MM.1S (cell line): ENCODE measurements around the gene FAM131A.
"Not testable (repeated sequence)": the region's sequence is repeated elsewhere in the genome, so short reads cannot be mapped to it uniquely, and the experiment has no call there.

Experiments
- DNase-seq: peaks from one replicate; pipeline ENCODE4 v3.0.0-alpha.2; 2015
- H2AFZ ChIP-seq: fragments of 300-600 bp; sonication (generic); 2 replicates; pipeline ENCODE4 v1.6.0; 2016; ENCODE audit warnings: antibody characterized with exemption, low read length
- H3F3A ChIP-seq: fragments of 300-600 bp; sonication (generic); 2 replicates; pipeline ENCODE4 v1.6.1; 2016; ENCODE audit warnings: mild to moderate bottlenecking, antibody characterized with exemption, low read length, moderate library complexity, mixed read lengths; ENCODE audit not compliant: insufficient read depth
- H3K27ac ChIP-seq: fragments of 300-600 bp; sonication (generic); 2 replicates; pipeline ENCODE4 v1.5.1; 2016; ENCODE audit warnings: mild to moderate bottlenecking, low read length
- H3K27me3 ChIP-seq: fragments of 300-600 bp; sonication (generic); replicated peaks from 2 replicates; pipeline ENCODE4 v1.6.0; 2016; ENCODE audit warnings: low read length; ENCODE audit not compliant: insufficient read depth
- H3K36me3 ChIP-seq: fragments of 300-600 bp; sonication (generic); replicated peaks from 2 replicates; pipeline ENCODE4 v1.6.1; 2016; ENCODE audit warnings: mild to moderate bottlenecking, low read length, mixed read lengths; ENCODE audit not compliant: insufficient read depth
- H3K4me1 ChIP-seq: fragments of 300-600 bp; sonication (generic); 2 replicates; pipeline ENCODE4 v1.6.1; 2016; ENCODE audit warnings: low read length, mixed read lengths
- H3K4me2 ChIP-seq: fragments of 300-600 bp; sonication (generic); 2 replicates; pipeline ENCODE4 v1.6.0; 2016; ENCODE audit warnings: low read depth, low read length
- H3K4me3 ChIP-seq: fragments of 300-600 bp; sonication (generic); 2 replicates; pipeline ENCODE4 v1.5.1; 2016; ENCODE audit warnings: low read length, mixed read lengths
- H3K79me2 ChIP-seq: fragments of 300-600 bp; sonication (generic); 2 replicates; pipeline ENCODE4 v1.6.1; 2016; ENCODE audit warnings: mixed run types, low read length, mixed read lengths
- H3K9ac ChIP-seq: fragments of 300-600 bp; sonication (generic); 2 replicates; pipeline ENCODE4 v1.6.1; 2016; ENCODE audit warnings: low read length, mixed read lengths
- H3K9me2 ChIP-seq: fragments of 300-600 bp; sonication (generic); replicated peaks from 2 replicates; pipeline ENCODE4 v1.6.1; 2016; ENCODE audit warnings: mild to moderate bottlenecking, low read length, mixed read lengths; ENCODE audit not compliant: insufficient read depth
- H3K9me3 ChIP-seq: fragments of 300-600 bp; sonication (generic); replicated peaks from 2 replicates; pipeline ENCODE4 v1.6.1; 2016; ENCODE audit warnings: mild to moderate bottlenecking, low read length, mixed read lengths; ENCODE audit not compliant: insufficient read depth
- H4K20me1 ChIP-seq: fragments of 300-600 bp; sonication (generic); 2 replicates; pipeline ENCODE4 v1.6.1; 2016; ENCODE audit warnings: mild to moderate bottlenecking, low read length, moderate library complexity, mixed read lengths; ENCODE audit not compliant: insufficient read depth
- CTCF ChIP-seq: fragments of 300-600 bp; sonication (generic); IDR thresholded peaks from 2 replicates; pipeline ENCODE4 v1.5.1; 2016; ENCODE audit warnings: antibody characterized with exemption, low read length, mixed read lengths
- EZH2 ChIP-seq: fragments of 300-600 bp; sonication (generic); optimal IDR thresholded peaks from 2 replicates; pipeline ENCODE3; 2017; ENCODE audit warnings: low read depth, mild to moderate bottlenecking, antibody characterized with exemption, low read length, mixed read lengths
- EZH2phosphoT487 ChIP-seq: fragments of 300-600 bp; sonication (generic); IDR thresholded peaks from 2 replicates; pipeline ENCODE4 v1.6.1; 2018; ENCODE audit warnings: antibody characterized with exemption, low read length

The FAM131A gene

GRCh38 chr3:184338511-184338945 lies 1.1 kb downstream of the FAM131A start:
- no peak for TF ChIP-seq EZH2
- no peak for TF ChIP-seq CTCF
- TF ChIP-seq EZH2phosphoT487, result no peak
- Histone ChIP-seq H3K9ac (no peak overlapping the region), H3K4me3 (no peak overlapping the region), H2AFZ (no peak overlapping the region), H3K9me2 (no peaks in the 10 kb centered on the region), H3K36me3 (no peaks in the 10 kb centered on the region), H3K27me3 (no peaks in the 10 kb centered on the region), H3K4me2 (no peak overlapping the region), H3K9me3 (no peaks in the 10 kb centered on the region), H3K79me2 (no peaks in the 10 kb centered on the region), H3K27ac (no peak overlapping the region), H3F3A (peaks cover 18% of the 10 kb centered on the region), H3K4me1 (0 out of 2 replicates have a peak, but pooled peaks cover 4% of the 10 kb centered on the region), H4K20me1 (peaks cover 14% of the 10 kb centered on the region; the same call in 1 of the 2 replicates)
- no peak for DNase-seq

- no peaks in the 10 kb centered on the region for H3K79me2 ChIP-seq
- H3K27me3 ChIP-seq, result no peaks in the 10 kb centered on the region
- H3K9ac ChIP-seq, result no peak overlapping the region
- no peak for TF ChIP-seq CTCF
- no peak for TF ChIP-seq EZH2phosphoT487
- TF ChIP-seq EZH2, result no peak
- H3K36me3 ChIP-seq, result no peaks in the 10 kb centered on the region
- DNase-seq, result no peak
- H3K9me3 ChIP-seq, result no peaks in the 10 kb centered on the region
- peaks cover 9% of the 10 kb centered on the region; the same call in 1 of the 2 replicates for H4K20me1 ChIP-seq
- no peak overlapping the region for H3K27ac ChIP-seq
- H3F3A ChIP-seq, result peaks cover 13% of the 10 kb centered on the region
- H3K4me1 ChIP-seq, result 0 out of 2 replicates have a peak, but pooled peaks cover 4% of the 10 kb centered on the region
- no peaks in the 10 kb centered on the region for H3K9me2 ChIP-seq
- H3K4me3 ChIP-seq, result no peak overlapping the region
- H2AFZ ChIP-seq, result no peak overlapping the region
- no peak overlapping the region for H3K4me2 ChIP-seq
These were observed 1.6 kb downstream of the FAM131A start for GRCh38 chr3:184339001-184339400.

GRCh38 chr3:184339451-184340135 lies 2.2 kb downstream of the FAM131A start:
- H3F3A ChIP-seq, H3K4me2 ChIP-seq, DNase-seq, H3K79me2 ChIP-seq, H3K27ac ChIP-seq, H3K27me3 ChIP-seq, H3K4me1 ChIP-seq, H4K20me1 ChIP-seq, H3K36me3 ChIP-seq, H3K9ac ChIP-seq, H3K4me3 ChIP-seq, H3K9me3 ChIP-seq, H3K9me2 ChIP-seq, H2AFZ ChIP-seq: not testable (repeated sequence)

GRCh38 chr3:184341925-184342324 lies 4.5 kb downstream of the FAM131A start:
- Histone ChIP-seq H3K4me2 (no peak overlapping the region), H4K20me1 (no peaks in the 10 kb centered on the region), H3K27me3 (no peaks in the 10 kb centered on the region), H3K9me3 (no peaks in the 10 kb centered on the region), H3K4me3 (no peak overlapping the region), H3F3A (no peaks in the 10 kb centered on the region), H3K27ac (no peak overlapping the region), H3K4me1 (peaks cover 4% of the 10 kb centered on the region; the same call in 1 of the 2 replicates), H3K79me2 (no peaks in the 10 kb centered on the region), H2AFZ (no peak overlapping the region), H3K9me2 (no peaks in the 10 kb centered on the region), H3K9ac (no peak overlapping the region), H3K36me3 (no peaks in the 10 kb centered on the region)
- DNase-seq, result no peak
- TF ChIP-seq CTCF (no peak), EZH2 (no peak), EZH2phosphoT487 (no peak)
